NCI-H82 treated with DMSO at 0.1 percent for 48 hours (cell line): ENCODE measurements around the gene CCL19.

Experiments
- DNase-seq: peaks from one replicate; lab custom pipeline; 2025; ENCODE audit not compliant: unreplicated experiment; lab: John Stamatoyannopoulos, UW

The CCL19 gene

GRCh38 chr9:34701023-34701768, 10.1 kb upstream of the CCL19 start:
- no peak for DNase-seq

- no peak for DNase-seq
These were observed 3.7 kb upstream of the CCL19 start for GRCh38 chr9:34694811-34695210.

GRCh38 chr9:34693560-34693959, 2.5 kb upstream of the CCL19 start:
- no peak for DNase-seq

- no peak for DNase-seq
These were observed 850 bp upstream of the CCL19 start for GRCh38 chr9:34691936-34692315.

- DNase-seq = no peak
These were observed 1.6 kb downstream of the CCL19 start for GRCh38 chr9:34689512-34689911.

GRCh38 chr9:34689116-34689470, 2.0 kb downstream of the CCL19 start:
- DNase-seq = no peak

- no peak for DNase-seq
These were observed 2.6 kb downstream of the CCL19 start for GRCh38 chr9:34688329-34689115.

- DNase-seq = no peak
These were observed 3.6 kb downstream of the CCL19 start for GRCh38 chr9:34687276-34688030.

GRCh38 chr9:34686732-34687131, 4.3 kb downstream of the CCL19 start:
- no peak for DNase-seq

GRCh38 chr9:34686231-34686630, 4.8 kb downstream of the CCL19 start:
- DNase-seq = no peak

GRCh38 chr9:34685591-34685990, 5.5 kb downstream of the CCL19 start:
- no peak for DNase-seq

GRCh38 chr9:34684816-34685215, 6.3 kb downstream of the CCL19 start:
- no peak for DNase-seq

GRCh38 chr9:34684145-34684544, 6.9 kb downstream of the CCL19 start:
- no peak for DNase-seq

GRCh38 chr9:34675869-34676268, 15.2 kb downstream of the CCL19 start:
- DNase-seq = no peak

- DNase-seq = peak; percentile 77
These were observed 15.9 kb downstream of the CCL19 start for GRCh38 chr9:34675048-34675714.

GRCh38 chr9:34674440-34674839, 16.6 kb downstream of the CCL19 start:
- DNase-seq = no peak

GRCh38 chr9:34671307-34671706, 19.8 kb downstream of the CCL19 start:
- DNase-seq = no peak

GRCh38 chr9:34669809-34670562, 21.1 kb downstream of the CCL19 start:
- no peak for DNase-seq

- DNase-seq = peak; percentile 76
These were observed 25.5 kb downstream of the CCL19 start for GRCh38 chr9:34665381-34666250.

- DNase-seq = no peak
These were observed 26.1 kb downstream of the CCL19 start for GRCh38 chr9:34665067-34665380.
